ENCODE results near the gene AQP5. TPM values are rescaled to one million over a fixed set of nuclear protein-coding genes. Genes with fewer than 3 reads are reported as not detected.

The AQP5 gene
- total RNA-seq, 2 experiments from 2014 or later: not detected

- no peak for DNase-seq
- H3K27me3 Mint-ChIP-seq: peaks cover 7% of the 10 kb centered on the region
- no peak overlapping the region for H3K4me3 Mint-ChIP-seq
- POLR2A ChIA-PET: no interaction called here
- peaks cover 22% of the 10 kb centered on the region for H3K4me1 Mint-ChIP-seq
- H3K9me3 Mint-ChIP-seq: no peaks in the 10 kb centered on the region
- no peaks in the 10 kb centered on the region for H3K36me3 Mint-ChIP-seq (ENCODE audit: low read depth)
- H3K27ac Mint-ChIP-seq: no peak overlapping the region
- CTCF ChIA-PET: interaction anchor here (0.6 to 4.6 kb wide), 5 partner anchors 11 to 180 kb away, joined by 3 to 42 read pairs (median 4); no protein-coding TSS in a partner anchor
Measured at GRCh38 chr12:49947593-49948226, 14.0 kb upstream of the AQP5 start.

GRCh38 chr12:49948866-49949845 is 12.5 kb upstream of the AQP5 start:
- ChIA-PET POLR2A (no interaction called here), CTCF (interaction anchor here (0.6 to 4.6 kb wide), 5 partner anchors 17 to 504 kb away, joined by 3 to 42 read pairs (median 3); no protein-coding TSS in a partner anchor)
- H3K9me3 Mint-ChIP-seq: no peaks in the 10 kb centered on the region
- H3K27me3 Mint-ChIP-seq: peaks cover 15% of the 10 kb centered on the region
- no peaks in the 10 kb centered on the region for H3K36me3 Mint-ChIP-seq (ENCODE audit: low read depth)
- no peak overlapping the region for H3K27ac Mint-ChIP-seq
- no peak overlapping the region for H3K4me3 Mint-ChIP-seq
- H3K4me1 Mint-ChIP-seq: peaks cover 16% of the 10 kb centered on the region
- no peak for DNase-seq

GRCh38 chr12:49949866-49950265 is 11.8 kb upstream of the AQP5 start:
- Mint-ChIP-seq H3K36me3 (ENCODE audit: low read depth) (no peaks in the 10 kb centered on the region), H3K9me3 (no peaks in the 10 kb centered on the region), H3K4me1 (peaks cover 14% of the 10 kb centered on the region), H3K27me3 (peaks cover 23% of the 10 kb centered on the region), H3K4me3 (no peak overlapping the region), H3K27ac (no peak overlapping the region)
- no peak for DNase-seq
- CTCF ChIA-PET: interaction anchor here (0.6 to 1.6 kb wide), 4 partner anchors 16 to 296 kb away, joined by 3 to 5 read pairs (median 4); no protein-coding TSS in a partner anchor
- POLR2A ChIA-PET: no interaction called here

GRCh38 chr12:49950273-49951251 is 11.1 kb upstream of the AQP5 start, which contains the start of gene AQP2:
AQP2 (plus strand) TSS chr12:49950737; CDS start chr12:49950831, 94 bp downstream.
- Mint-ChIP-seq H3K4me3 (no peak within 1 kb of the TSS), H3K27ac (no peak within 1 kb of the TSS), H3K9me3 (no peaks in the 10 kb centered on the region), H3K36me3 (ENCODE audit: low read depth) (no peaks in the 10 kb centered on the region), H3K4me1 (peaks cover 9% of the 10 kb centered on the region), H3K27me3 (peaks cover 25% of the 10 kb centered on the region)
- POLR2A ChIA-PET: no interaction called here
- no peak for DNase-seq
- CTCF ChIA-PET: interaction anchor here (0.5 to 1.6 kb wide), 5 partner anchors 16 to 652 kb away, joined by 3 to 5 read pairs (median 4); no protein-coding TSS in a partner anchor

- CTCF ChIA-PET: no interaction called here
- no peaks in the 10 kb centered on the region for H3K36me3 Mint-ChIP-seq (ENCODE audit: low read depth)
- H3K27ac Mint-ChIP-seq: no peak overlapping the region
- no peaks in the 10 kb centered on the region for H3K9me3 Mint-ChIP-seq
- no peak overlapping the region for H3K4me3 Mint-ChIP-seq
- POLR2A ChIA-PET: no interaction called here
- peaks cover 4% of the 10 kb centered on the region for H3K4me1 Mint-ChIP-seq
- peaks cover 35% of the 10 kb centered on the region for H3K27me3 Mint-ChIP-seq
- DNase-seq: no peak
Measured at GRCh38 chr12:49951411-49952240, 10.0 kb upstream of the AQP5 start.

GRCh38 chr12:49952391-49953055 is 9.1 kb upstream of the AQP5 start:
- H3K27ac Mint-ChIP-seq: no peak overlapping the region
- H3K4me1 Mint-ChIP-seq: peaks cover 4% of the 10 kb centered on the region
- no peak overlapping the region for H3K4me3 Mint-ChIP-seq
- H3K9me3 Mint-ChIP-seq: no peaks in the 10 kb centered on the region
- H3K27me3 Mint-ChIP-seq: peaks cover 43% of the 10 kb centered on the region
- DNase-seq: no peak
- CTCF ChIA-PET: interaction anchor here (3.7 kb wide), 1 partner anchor 15 kb away, joined by 21 read pairs; no protein-coding TSS in a partner anchor
- H3K36me3 Mint-ChIP-seq (ENCODE audit: low read depth): no peaks in the 10 kb centered on the region
- POLR2A ChIA-PET: no interaction called here

GRCh38 chr12:49953151-49953550 is 8.5 kb upstream of the AQP5 start:
- no peak overlapping the region for H3K4me3 Mint-ChIP-seq
- ChIA-PET CTCF (interaction anchor here (0.6 to 3.7 kb wide), 2 partner anchors 8 to 14 kb away, joined by 3 to 21 read pairs; no protein-coding TSS in a partner anchor), POLR2A (no interaction called here)
- peaks cover 4% of the 10 kb centered on the region for H3K4me1 Mint-ChIP-seq
- H3K27ac Mint-ChIP-seq: no peak overlapping the region
- no peak for DNase-seq
- H3K9me3 Mint-ChIP-seq: no peaks in the 10 kb centered on the region
- peaks cover 50% of the 10 kb centered on the region for H3K27me3 Mint-ChIP-seq
- no peaks in the 10 kb centered on the region for H3K36me3 Mint-ChIP-seq (ENCODE audit: low read depth)

GRCh38 chr12:49953961-49954846 is 7.5 kb upstream of the AQP5 start:
- H3K9me3 Mint-ChIP-seq: no peaks in the 10 kb centered on the region
- no peak overlapping the region for H3K4me3 Mint-ChIP-seq
- no peaks in the 10 kb centered on the region for H3K36me3 Mint-ChIP-seq (ENCODE audit: low read depth)
- ChIA-PET CTCF (interaction anchor here (2.3 to 3.7 kb wide), 2 partner anchors 8 to 13 kb away, joined by 11 to 21 read pairs; no protein-coding TSS in a partner anchor), POLR2A (interaction anchor here (0.6 kb wide), 1 partner anchor 587 kb away, joined by 3 read pairs; the partner anchor contains the start of gene SPATS2)
- H3K27ac Mint-ChIP-seq: no peak overlapping the region
- DNase-seq: no peak
- peaks cover 60% of the 10 kb centered on the region for H3K27me3 Mint-ChIP-seq
- H3K4me1 Mint-ChIP-seq: peaks cover 4% of the 10 kb centered on the region

- ChIA-PET POLR2A (no interaction called here), CTCF (interaction anchor here (2.3 to 3.7 kb wide), 2 partner anchors 9 to 12 kb away, joined by 11 to 21 read pairs; no protein-coding TSS in a partner anchor)
- H3K9me3 Mint-ChIP-seq: no peaks in the 10 kb centered on the region
- no peak overlapping the region for H3K4me3 Mint-ChIP-seq
- no peak for DNase-seq
- peaks cover 4% of the 10 kb centered on the region for H3K4me1 Mint-ChIP-seq
- no peak overlapping the region for H3K27ac Mint-ChIP-seq
- H3K27me3 Mint-ChIP-seq: peaks cover 67% of the 10 kb centered on the region
- H3K36me3 Mint-ChIP-seq (ENCODE audit: low read depth): no peaks in the 10 kb centered on the region
Measured at GRCh38 chr12:49954863-49955830, 6.5 kb upstream of the AQP5 start.

Data from activated CD4-positive, alpha-beta T cell treated with anti-CD3 and anti-CD28 coated beads, Interleukin-2, amount 10 ng/mL, durations not matched to agents 7 days and 5 days (primary cell).